Lung (tissue), 12 donors: ENCODE measurements around the gene TTC4. TPM values are rescaled to one million over a fixed set of nuclear protein-coding genes. Genes with fewer than 3 reads are reported as not detected.
A peak's percentile ranks its signal among the peaks of the same experiment; 100 is the strongest.

Source experiments
- ATAC-seq: fragments of 200-7000 bp; cut with Tn5 transposase; one replicate; pipeline ENCODE4 v1.9.1; 2020; ENCODE audit warnings: moderate number of reproducible peaks; ENCODE audit not compliant: insufficient read depth, low FRiP score
- DNase-seq, 3 donors: peaks; one replicate each; pipeline ENCODE4 v3.0.0-alpha.2; 2013 to 2017
- H3K27ac ChIP-seq, 2 donors: one replicate each; pipeline ENCODE4 v1.5.1; 2013; ENCODE audit warnings: mild to moderate bottlenecking in 2 of 2, moderate library complexity in 2 of 2, control low read depth in 1 of 2, inconsistent platforms in 1 of 2, low read depth in 1 of 2, low read length in 1 of 2
- H3K27me3 ChIP-seq, 3 donors: one replicate each; pipeline ENCODE4 v1.5.1; 2013; ENCODE audit warnings: low read length in 2 of 3; ENCODE audit not compliant: control insufficient read depth in 3 of 3, insufficient read depth in 3 of 3
- H3K36me3 ChIP-seq, 4 donors: one replicate each; pipeline ENCODE4 v1.5.1; 2013; ENCODE audit warnings: low read length in 4 of 4, mild to moderate bottlenecking in 1 of 4, moderate library complexity in 1 of 4; ENCODE audit not compliant: control insufficient read depth in 4 of 4, insufficient read depth in 4 of 4
- H3K4me1 ChIP-seq, 5 donors: one replicate each; pipeline ENCODE4 v1.5.1; 2013; ENCODE audit warnings: low read length in 5 of 5, mild to moderate bottlenecking in 2 of 5, moderate library complexity in 1 of 5; ENCODE audit not compliant: control insufficient read depth in 5 of 5, insufficient read depth in 5 of 5
- H3K4me3 ChIP-seq: one replicate; pipeline ENCODE4 v1.5.1; 2013; ENCODE audit warnings: mild to moderate bottlenecking, control low read depth, moderate library complexity
- H3K9ac ChIP-seq, 2 donors: one replicate each; pipeline ENCODE4 v1.5.1; 2013; ENCODE audit warnings: low read length in 2 of 2, control low read depth in 1 of 2; ENCODE audit not compliant: insufficient read depth in 1 of 2
- H3K9me3 ChIP-seq, 4 donors: one replicate each; pipeline ENCODE4 v1.5.1; 2013; ENCODE audit warnings: low read length in 3 of 4, mild to moderate bottlenecking in 1 of 4, moderate library complexity in 1 of 4; ENCODE audit not compliant: control insufficient read depth in 4 of 4, insufficient read depth in 3 of 4
- WGBS, 2 donors: extraction: QIAGEN DNeasy Blood & Tissue Kit; methylation state at CpG; one replicate each; pipeline ENCODE4 v1.1.7; 2013; 5-methylcytosine and 5-hydroxymethylcytosine counted together
- polyA plus RNA-seq, 2 donors: library from polyadenylated mRNA; stranded (reverse); fragments of 200-250 nt; gene quantifications; one replicate each; pipeline ENCODE4 v1.2.1, GENCODE V29; 2013
- total RNA-seq, 2 donors: library from RNA; depleted of rRNA in 1 of 2; stranded (reverse); fragments of >200 nt in 1 of 2; gene quantifications; one replicate each; pipeline ENCODE4 v1.2.1, GENCODE V29; 2014 to 2021
- TF ChIP-seq, protein P1 (sequence below): IDR thresholded peaks from 2 replicates; pipeline ENCODE4 v1.5.1; 2012; ENCODE audit warnings: mild to moderate bottlenecking; ENCODE audit errors: control extremely low read depth, extremely low read depth
- donor health status: control.
- donor health status: control.
- donor health status: Bipolar disorder and iron deficiency.
- donor health status: healthy.
- donor health status: DM: yes; HTN: yes; CAD: no.

Gene TTC4
- total and polyA plus RNA-seq, 4 donors = 11.6 to 18.4 (median 16.7) TPM

DNA sequence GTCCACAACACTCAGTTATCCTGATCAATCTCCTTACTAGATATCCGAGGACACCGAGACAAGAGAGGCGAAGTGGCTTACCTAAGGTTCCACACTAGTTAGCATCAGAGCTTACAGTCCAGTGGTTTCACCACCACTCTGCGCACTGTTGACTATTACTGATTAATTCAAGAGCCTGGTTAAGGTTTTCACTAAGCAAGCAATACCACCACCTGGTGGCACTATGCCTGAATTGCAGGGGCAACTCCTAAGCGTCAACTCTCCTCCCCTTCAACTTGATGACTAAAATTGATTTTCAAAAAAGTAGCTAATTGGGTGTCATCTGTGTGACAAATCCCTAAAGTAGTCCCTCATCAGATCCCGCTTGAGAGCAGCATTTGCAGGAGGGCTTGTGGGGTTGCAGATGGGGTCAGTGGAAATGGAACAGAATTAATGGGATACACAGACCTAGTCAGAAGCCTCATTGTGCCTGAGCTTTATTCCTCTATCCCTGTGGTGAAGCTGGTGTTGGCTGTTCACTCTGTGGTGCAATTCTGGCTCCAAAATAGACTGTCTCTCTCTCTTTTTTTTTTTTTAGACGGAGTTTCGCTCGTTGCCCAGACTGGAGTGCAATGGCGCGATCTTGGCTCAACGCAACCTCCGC is 76.3 kb downstream of the TTC4 start:
- WGBS, 2 donors = 88 to 91% methylated on average over 13 of the region's 13 CpGs
- peaks cover 0 to 4% (median 0%) of the 10 kb centered on the region in 5 donors for H3K4me1 ChIP-seq
- no peak for ATAC-seq
- no peaks in the 10 kb centered on the region for H3K27me3 ChIP-seq
- no peak overlapping the region for H3K9ac ChIP-seq
- no peaks in the 10 kb centered on the region for H3K36me3 ChIP-seq
- DNase-seq = peak; percentile 26 to 29 (median 27)
- H3K9me3 ChIP-seq = peaks cover 0 to 9% (median 1%) of the 10 kb centered on the region in 4 donors
- H3K27ac ChIP-seq = no peak overlapping the region
- TF ChIP-seq, protein P1, sequence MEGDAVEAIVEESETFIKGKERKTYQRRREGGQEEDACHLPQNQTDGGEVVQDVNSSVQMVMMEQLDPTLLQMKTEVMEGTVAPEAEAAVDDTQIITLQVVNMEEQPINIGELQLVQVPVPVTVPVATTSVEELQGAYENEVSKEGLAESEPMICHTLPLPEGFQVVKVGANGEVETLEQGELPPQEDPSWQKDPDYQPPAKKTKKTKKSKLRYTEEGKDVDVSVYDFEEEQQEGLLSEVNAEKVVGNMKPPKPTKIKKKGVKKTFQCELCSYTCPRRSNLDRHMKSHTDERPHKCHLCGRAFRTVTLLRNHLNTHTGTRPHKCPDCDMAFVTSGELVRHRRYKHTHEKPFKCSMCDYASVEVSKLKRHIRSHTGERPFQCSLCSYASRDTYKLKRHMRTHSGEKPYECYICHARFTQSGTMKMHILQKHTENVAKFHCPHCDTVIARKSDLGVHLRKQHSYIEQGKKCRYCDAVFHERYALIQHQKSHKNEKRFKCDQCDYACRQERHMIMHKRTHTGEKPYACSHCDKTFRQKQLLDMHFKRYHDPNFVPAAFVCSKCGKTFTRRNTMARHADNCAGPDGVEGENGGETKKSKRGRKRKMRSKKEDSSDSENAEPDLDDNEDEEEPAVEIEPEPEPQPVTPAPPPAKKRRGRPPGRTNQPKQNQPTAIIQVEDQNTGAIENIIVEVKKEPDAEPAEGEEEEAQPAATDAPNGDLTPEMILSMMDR = no peak
- no peak overlapping the region for H3K4me3 ChIP-seq

Other genes starting within 250 kb of the TTC4 start
- 10 to 100 TPM; 12.2 to 13.5 TPM for gene ACOT11, start 167.6 kb upstream of the TTC4 start, total RNA-seq
- gene ACOT11, start 167.6 kb upstream of the TTC4 start, polyA plus RNA-seq = 1 to 10 TPM; 2.8 to 3.7 TPM
- not detected for gene FAM151A, start 92.3 kb upstream of the TTC4 start, total RNA-seq
- gene FAM151A, start 92.3 kb upstream of the TTC4 start, polyA plus RNA-seq = under 1 TPM; 0.02 to 0.06 TPM
- 1 to 10 TPM; 2.6 to 3.4 TPM for gene MROH7, start 74.1 kb upstream of the TTC4 start, total RNA-seq
- gene MROH7, start 74.1 kb upstream of the TTC4 start, polyA plus RNA-seq = 1 to 10 TPM in 1 of 2 donors, under 1 TPM in 1; 0.21 to 1.2 TPM
- 1 to 10 TPM; 2.4 to 4.3 TPM for gene PARS2, start 48.7 kb downstream of the TTC4 start, total RNA-seq
- gene PARS2, start 48.7 kb downstream of the TTC4 start, polyA plus RNA-seq = 1 to 10 TPM; 1.3 to 2.9 TPM
- gene TTC22, start 85.5 kb downstream of the TTC4 start, total RNA-seq = 1 to 10 TPM; 3.4 to 6.6 TPM
- 1 to 10 TPM; 2.9 to 3.7 TPM for gene TTC22, start 85.5 kb downstream of the TTC4 start, polyA plus RNA-seq
- gene DHCR24, start 171.3 kb downstream of the TTC4 start, total RNA-seq = 100 to 1,000 TPM; 433 to 735 TPM
- gene DHCR24, start 171.3 kb downstream of the TTC4 start, polyA plus RNA-seq = 100 to 1,000 TPM; 269 to 439 TPM